Stomach (tissue), 4 donors: ENCODE data around the gene THSD4.

ENCODE experiments used
- CTCF ChIP-seq, 7 experiments: fragments of 450-650 bp in 4 of 7; fragments of 200-600 bp in 3 of 7; sonication (generic) in 3 of 7; IDR thresholded peaks; one replicate each; pipeline ENCODE4 v1.5.1; 2016 to 2019; ENCODE audit warnings: antibody characterized with exemption in 7 of 7, control low read depth in 2 of 7, mild to moderate bottlenecking in 1 of 7
- POLR2A ChIP-seq, 4 donors: fragments of 450-650 bp; IDR thresholded peaks; one replicate each; pipeline ENCODE4 v1.6.1; 2016; ENCODE audit warnings: antibody characterized with exemption in 4 of 4, control low read depth in 2 of 4, mild to moderate bottlenecking in 1 of 4, moderate library complexity in 1 of 4

- TF ChIP-seq POLR2A (IDR thresholded peaks at IDR 0.05) (no peak), CTCF (IDR thresholded peaks at IDR 0.05) (no peak)
Measured at GRCh38 chr15:71115567-71116351, 488 bp downstream of the THSD4 start.
